A172 (cell line): ENCODE data around the gene UNC93A. TPM values are rescaled to one million over a fixed set of nuclear protein-coding genes. Genes with fewer than 3 reads are reported as not detected.
"Not testable (repeated sequence)": the region's sequence is repeated elsewhere in the genome, so short reads cannot be mapped to it uniquely, and the experiment has no call there.

Experiments
- DNase-seq: peaks from one replicate; pipeline ENCODE4 v3.0.0-alpha.2; 2015; ENCODE audit warnings: low spot score
- total RNA-seq: library from RNA; depleted of rRNA; stranded (reverse); fragments of >200 nt; shearing (Covaris generic); gene quantifications from 2 replicates; pipeline ENCODE4 v1.2.3, GENCODE V29; 2014; rRNA removed

The UNC93A gene
- total RNA-seq, 1 experiment from 2014 or later = not detected

DNA sequence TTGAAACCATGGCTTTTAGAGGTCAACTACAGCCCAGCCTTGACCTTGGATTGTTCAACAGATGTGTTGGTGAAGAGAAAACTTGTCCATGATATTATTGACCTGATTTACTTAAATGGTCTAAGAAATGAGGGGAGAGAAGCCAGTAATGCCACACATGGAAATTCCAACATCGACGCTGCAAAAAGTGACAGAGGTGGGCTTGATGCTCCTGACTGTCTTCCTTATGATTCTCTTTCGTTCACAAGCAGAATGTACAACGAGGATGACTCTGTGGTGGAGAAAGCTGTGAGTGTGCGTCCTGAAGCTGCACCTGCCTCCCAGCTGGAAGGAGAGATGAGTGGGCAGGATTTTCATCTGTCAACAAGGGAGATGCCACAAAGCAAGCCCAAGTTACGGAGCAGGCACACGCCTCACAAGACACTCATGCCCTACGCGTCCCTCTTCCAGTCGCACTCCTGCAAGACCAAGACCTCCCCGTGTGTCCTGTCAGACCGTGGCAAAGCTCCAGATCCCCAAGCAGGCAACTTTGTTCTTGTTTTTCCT is 50.0 kb downstream of the UNC93A start:
- DNase-seq = no peak

DNA sequence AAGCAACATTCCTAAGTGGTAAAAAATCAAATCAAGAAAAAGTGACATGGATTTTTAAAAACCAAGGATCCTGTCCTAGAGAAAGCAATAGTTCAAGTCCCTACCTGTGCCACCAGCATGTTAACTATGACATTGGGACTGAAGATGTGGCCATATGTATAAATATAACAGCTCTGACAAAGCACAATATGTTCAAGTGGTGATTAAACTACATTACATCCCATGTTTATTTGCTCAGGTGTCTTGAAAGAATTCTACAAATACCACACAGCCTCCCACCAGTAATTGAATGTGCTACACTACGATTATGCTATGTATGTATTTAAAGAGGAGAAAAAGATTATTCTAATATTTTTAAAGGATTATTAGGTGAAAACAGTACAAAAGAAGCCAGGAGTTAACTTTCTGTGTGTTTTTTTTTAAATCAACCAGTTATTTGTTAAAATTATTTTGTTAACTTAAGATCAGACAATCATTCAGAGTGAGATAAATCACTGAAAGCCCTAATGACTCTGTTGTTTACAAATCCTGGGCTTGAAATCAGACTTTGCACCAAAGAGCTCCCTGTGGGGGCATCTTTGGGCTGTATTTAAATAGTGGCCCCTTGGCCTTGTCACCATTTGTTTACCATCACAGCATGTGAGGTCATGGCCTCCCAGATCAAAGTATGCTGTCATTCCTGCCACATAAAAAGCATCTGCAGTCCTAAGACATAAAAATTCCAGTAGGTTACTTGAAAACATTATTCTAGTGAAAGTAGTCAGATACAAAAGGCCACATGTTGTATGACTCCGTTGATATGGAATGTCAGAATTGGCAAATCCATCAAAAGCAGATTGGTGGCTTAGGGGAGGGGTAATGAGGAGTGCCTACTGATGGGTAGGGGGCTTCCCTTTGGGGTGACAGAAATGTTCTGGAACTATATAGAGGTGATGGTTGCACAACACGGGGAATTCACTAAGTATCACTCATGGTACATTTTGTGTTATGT is 50.8 kb downstream of the UNC93A start:
- DNase-seq = peak; percentile 21

DNA sequence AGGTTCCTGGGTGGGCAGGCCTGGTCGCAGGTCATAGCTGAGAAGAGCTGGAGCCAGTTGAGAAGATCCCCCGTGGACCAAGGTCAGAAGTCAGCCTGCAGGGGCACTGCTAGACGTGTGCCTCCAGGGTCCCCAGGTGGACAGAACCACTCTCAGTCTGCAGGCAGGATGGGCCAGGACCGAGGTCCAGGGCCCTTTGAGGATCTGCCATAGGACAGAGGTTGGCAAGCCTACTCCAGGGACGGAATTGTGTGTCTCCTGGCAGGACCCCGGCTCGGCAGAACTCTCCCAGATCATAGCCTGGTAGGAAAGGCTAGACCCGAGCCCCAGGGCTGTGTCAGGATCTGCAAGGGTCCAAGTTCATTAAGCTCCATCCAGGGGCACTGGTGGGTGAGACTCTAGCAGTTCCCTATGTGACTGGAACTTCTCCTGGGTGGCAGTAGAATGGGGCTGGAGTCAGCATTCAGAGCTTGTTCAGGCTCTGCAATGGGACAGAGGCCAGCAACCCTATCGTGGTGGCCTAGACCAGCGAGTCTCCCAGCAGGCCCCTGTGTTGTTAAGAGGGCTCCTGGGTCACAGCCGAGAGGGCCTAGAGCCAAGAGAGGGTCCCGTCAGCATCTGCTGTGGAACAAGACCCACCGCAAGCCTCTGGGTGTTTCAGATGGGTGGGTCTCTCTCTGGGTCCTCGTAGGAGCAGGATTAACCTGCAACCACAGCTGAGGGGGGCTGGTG is 51.9 kb downstream of the UNC93A start:
- no peak for DNase-seq

DNA sequence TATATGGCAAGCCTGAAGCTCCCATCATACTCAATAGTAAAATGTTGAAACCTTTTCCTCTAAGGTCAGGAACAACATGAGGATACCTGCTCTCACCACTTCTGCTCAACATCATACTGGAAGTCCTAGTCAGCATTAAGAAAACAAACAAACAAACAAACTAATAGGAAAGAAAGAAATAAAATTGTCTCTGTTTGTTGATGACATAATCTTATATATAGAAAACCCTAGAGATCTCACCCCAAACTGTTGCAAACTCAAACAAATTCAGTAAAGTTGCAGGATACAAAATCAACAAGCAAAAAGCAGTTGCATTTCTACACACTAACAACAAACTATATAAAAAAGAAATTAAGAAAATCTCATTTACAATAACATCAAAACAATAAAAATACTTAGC is 54.2 kb downstream of the UNC93A start:
- DNase-seq = no peak

DNA sequence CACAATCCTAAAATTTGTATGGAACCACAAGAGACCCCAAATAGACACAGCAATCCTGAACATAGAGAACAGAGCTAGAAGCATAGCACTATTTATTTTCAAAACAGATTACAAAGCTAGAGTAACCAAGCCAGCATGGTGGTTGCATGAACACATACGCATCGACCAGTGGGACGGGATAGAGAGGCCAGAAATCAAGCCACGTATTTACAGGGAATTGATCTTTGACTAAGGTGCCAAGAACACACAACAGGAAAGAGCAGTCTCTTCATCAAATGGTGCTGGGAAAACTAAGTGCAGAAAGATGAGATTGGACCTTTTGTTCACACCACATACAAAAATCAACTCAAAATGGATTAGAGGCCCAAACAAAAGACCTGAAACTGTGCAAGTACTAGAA is 54.8 kb downstream of the UNC93A start:
- no peak for DNase-seq

DNA sequence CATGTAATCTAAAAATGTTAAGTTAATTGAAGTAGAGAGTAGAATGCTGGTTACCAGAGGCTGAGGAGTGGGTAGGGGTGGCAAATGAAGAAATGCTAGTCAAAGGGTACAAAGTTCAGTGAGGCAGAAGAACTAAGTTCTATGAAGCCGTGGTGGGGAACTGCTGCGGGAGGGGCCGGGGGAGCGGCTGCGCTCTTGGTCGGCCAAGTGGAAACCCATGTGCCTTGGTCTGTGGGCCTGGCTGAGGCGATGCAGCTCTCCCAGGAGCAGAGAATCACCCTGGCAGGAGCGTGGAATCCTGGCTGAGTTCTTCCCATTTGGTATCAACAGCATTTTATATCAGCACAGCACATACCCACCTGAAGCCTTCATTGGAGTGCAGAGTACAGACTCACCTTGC is 56.1 kb downstream of the UNC93A start:
- DNase-seq = no peak

DNA sequence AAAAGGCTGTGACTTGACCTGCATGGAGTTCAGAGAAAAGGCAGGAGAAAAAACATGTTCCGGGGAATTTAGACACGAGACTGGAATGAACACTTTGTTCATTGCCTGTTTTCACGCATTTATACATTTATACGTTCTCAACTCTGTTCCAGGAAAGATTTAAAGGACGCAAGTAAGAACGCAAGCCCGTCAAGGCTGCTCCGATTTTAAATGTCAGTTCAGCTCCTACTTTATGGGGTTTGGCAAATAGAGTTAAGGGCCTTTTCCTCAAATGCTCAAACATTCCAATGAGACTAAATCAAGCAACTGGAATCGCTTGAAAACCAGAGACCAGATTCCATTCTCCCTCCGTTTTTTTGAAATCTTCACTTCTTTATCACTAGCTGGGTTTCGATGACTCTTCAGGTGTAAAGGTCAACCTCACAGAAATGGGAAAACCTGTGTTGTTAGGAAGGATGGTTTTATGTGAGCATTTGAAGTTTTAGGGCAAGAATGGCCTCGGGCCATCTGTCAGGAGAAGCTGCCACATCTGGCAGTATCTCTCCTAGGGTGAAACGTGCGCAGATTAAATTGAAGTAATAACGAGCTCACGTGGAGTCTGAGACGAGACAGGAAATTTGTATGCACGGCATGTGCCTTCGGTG is 58.6 kb downstream of the UNC93A start:
- no peak for DNase-seq

DNA sequence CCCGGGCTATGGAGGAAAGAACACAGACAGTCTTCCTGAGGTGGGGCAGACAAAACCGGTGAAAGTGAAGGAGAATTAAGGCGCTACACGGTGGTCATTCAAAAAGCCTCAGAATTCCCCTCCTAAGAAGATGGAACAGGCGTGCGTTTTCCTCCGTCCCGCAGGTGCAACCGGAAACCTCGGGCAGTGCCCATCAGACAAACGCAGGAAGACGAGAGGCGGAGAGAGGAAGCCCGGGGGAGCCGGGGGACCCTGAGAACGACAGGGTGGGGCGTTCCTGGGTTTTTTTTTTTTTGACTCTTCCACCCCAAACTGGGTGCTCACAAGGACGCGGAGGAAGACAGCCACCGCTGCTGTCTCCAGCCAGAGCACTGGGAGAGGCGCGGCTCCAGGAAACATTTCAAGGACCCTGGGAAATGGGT is 59.2 kb downstream of the UNC93A start:
- DNase-seq = no peak

DNA sequence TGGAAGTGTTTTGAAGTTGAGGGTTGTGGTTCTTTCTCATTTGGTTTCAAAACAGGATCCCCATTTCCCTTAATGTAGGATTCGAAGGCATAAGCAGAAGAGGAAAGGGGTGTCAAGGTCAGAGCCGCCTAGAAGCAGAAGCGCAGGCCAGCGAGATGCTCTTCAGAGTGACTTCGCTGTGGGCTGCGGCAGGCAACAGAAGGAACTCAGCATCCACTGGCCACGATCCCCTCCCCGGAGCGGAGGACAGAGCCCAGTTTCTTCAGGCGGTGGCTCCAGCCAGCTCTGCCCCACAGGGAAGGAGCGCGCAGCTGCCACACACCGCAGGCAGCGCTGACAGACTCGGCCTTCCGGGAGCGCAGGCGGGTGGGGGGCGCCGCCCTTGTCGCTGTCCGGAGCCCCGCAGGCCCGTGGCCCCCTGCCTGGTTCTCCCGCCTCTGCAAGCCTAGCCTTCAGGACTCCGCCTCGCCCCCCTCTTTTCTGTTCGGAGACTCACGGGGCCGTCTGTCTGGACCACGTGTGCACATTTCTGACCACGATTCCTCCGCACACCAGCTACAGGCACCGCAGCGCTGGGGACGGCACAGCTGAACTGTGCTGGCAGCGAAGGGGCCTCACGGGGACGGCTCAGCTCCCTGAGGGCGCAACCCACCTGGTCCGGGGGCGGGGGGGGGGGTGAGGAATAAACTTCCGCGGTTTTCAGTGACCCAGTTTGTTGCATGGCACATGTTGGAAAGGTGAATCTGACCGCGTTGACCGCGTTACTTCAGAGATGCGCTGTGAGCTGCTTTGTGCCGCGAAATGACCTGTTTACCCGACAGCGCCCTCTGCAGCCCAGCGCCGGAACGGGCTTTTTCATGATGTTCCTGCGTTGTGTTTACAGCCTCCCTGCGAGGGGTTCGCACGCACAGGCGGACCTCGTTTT is 59.9 kb downstream of the UNC93A start:
- peak; percentile 65 for DNase-seq

DNA sequence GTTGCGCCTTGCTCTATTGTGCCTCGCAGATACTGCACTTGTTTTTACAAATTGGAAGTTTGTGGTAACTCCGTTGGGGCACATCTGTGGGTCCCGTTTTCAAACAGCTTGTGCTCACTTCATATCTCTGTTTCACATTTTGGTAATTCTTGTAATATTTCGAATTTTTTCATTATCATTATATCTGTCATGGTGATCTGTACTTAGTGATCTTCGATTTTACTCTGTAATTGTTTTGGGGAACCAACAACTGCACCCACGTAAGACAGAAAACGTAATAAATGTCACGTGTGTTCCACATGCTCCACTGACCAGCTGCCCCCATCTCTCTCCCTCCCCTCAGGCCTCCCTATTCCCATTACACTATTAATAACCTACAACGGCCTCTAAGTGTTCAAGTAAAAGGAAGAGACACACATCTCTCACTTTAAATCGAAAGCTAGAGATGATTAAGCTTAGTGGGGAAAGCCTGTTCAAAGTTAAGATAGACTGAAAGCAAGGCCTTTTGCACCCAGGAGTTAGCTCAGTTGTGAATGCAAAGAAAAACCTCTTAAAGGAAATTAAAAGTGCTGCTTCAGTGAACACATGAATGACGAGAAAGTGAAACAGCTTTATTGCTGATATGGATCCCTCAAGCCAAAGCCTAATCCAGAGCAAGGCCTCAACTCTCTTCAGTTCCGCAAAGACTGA is 60.7 kb downstream of the UNC93A start:
- no peak for DNase-seq

DNA sequence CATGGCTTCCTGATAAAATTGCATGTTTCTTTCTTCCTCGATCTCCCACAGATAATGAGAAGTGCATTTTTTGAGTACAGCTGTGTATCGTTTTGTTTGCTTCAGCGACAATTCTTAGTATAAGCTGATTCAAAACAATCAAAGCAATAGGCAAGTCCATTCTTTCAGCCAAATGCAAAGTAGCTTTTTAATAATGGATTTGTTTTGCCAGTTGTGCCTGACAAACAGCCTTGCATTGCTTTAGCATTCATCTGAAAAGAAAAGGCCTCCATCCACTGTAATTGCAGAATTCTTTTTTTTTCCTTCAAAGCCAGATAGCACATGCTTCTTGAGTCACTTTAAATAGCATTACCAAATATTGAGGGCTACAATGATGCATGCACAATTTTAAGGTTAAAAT is 65.8 kb downstream of the UNC93A start:
- no peak for DNase-seq

DNA sequence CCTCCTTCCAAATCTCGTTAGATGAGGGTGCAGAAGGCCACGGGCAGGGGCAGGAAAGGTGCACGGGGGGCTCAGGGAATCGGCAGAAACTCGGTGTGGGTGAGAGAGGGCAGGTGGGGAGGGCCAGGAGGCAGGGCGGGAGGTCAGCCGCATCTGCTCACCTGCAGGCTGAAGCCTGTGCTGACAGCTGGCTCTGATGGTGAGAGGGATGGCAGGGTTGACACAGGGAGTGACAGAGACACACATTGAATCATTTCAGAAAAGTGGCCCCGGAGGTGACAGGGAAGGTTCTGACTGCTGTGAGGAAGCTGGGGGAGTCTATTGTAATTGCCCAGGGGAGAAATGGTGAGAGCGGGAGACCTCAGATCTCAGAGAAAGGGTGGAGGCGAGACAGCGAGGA is 67.3 kb downstream of the UNC93A start:
- not testable (repeated sequence) for DNase-seq

DNA sequence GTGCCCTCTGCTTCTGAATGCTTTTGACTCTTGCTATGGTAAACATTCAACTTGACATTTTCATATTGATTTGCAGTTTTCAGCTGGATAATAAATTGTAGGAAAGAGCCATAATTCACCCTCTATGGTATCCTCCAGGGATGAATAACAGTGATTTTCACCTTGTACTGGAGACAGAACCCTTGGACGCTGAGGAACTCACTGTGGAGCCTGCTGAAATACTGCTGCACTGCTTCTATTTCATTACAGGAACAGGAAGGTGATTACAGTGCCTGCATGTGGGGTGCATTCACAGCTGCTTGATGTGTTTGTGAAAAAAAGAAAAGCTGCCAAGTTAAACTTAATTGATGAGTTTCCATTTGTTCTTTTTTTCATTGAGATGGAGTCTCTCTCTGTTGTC is 70.1 kb downstream of the UNC93A start:
- DNase-seq = not testable (repeated sequence)

Other genes with a start within 250 kb of the UNC93A start
- not detected in 2 replicates for gene CCR6, start 168.2 kb upstream of the UNC93A start, total RNA-seq
- gene GPR31, start 133.3 kb upstream of the UNC93A start, total RNA-seq = not detected in 2 replicates
- gene TTLL2, start 33.8 kb downstream of the UNC93A start, total RNA-seq = not detected in 2 replicates